Osteoblast (primary cell): Measurements from ENCODE around the gene BHLHA15. TPM values are rescaled to one million over a fixed set of nuclear protein-coding genes. Genes with fewer than 3 reads are reported as not detected.

Source experiments
- DNase-seq: peaks from one replicate; pipeline ENCODE4 v3.0.0; 2011; ENCODE audit warnings: low spot score, mixed read lengths; ENCODE audit not compliant: insufficient read length; ENCODE audit errors: missing footprints
- H2AFZ ChIP-seq: 2 replicates; pipeline ENCODE4 v1.6.0; 2011; ENCODE audit warnings: mild to moderate bottlenecking, low read length
- H3K27ac ChIP-seq: 2 replicates; pipeline ENCODE4 v1.5.1; 2011; ENCODE audit warnings: mild to moderate bottlenecking, low read depth, low read length, moderate library complexity
- H3K27me3 ChIP-seq: 2 replicates; pipeline ENCODE4 v1.6.0; 2012; ENCODE audit warnings: mild to moderate bottlenecking, control low read depth, inconsistent platforms, low read length, moderate library complexity; ENCODE audit not compliant: insufficient read depth
- H3K36me3 ChIP-seq: 2 replicates; pipeline ENCODE4 v1.5.1; 2011; ENCODE audit warnings: mild to moderate bottlenecking, low read length, control low read depth, moderate library complexity; ENCODE audit not compliant: insufficient read depth
- H3K4me1 ChIP-seq: 2 replicates; pipeline ENCODE4 v1.5.1; 2011; ENCODE audit warnings: mild to moderate bottlenecking, low read length, control low read depth, moderate library complexity; ENCODE audit not compliant: insufficient read depth
- H3K4me2 ChIP-seq: 2 replicates; pipeline ENCODE4 v1.6.0; 2011; ENCODE audit warnings: mild to moderate bottlenecking, low read length; ENCODE audit not compliant: insufficient read depth
- H3K4me3 ChIP-seq: fragments of 200-600 bp; sonication (generic); 3 replicates; pipeline ENCODE4 v1.5.1; 2012; ENCODE audit warnings: mild to moderate bottlenecking, low read length, inconsistent platforms; ENCODE audit not compliant: insufficient read depth
- H3K79me2 ChIP-seq: 2 replicates; pipeline ENCODE4 v1.6.0; 2012; ENCODE audit warnings: mild to moderate bottlenecking, low read length, control low read depth, inconsistent platforms; ENCODE audit not compliant: insufficient read depth
- H3K9me3 ChIP-seq: 2 replicates; pipeline ENCODE4 v1.5.1; 2011; ENCODE audit warnings: low read depth, low read length, control low read depth
- H4K20me1 ChIP-seq: 2 replicates; pipeline ENCODE4 v1.6.0; 2012; ENCODE audit warnings: mild to moderate bottlenecking, low read length, control low read depth; ENCODE audit not compliant: insufficient read depth
- total RNA-seq: library from RNA; depleted of rRNA; stranded (reverse); fragments of >200 nt; gene quantifications from 2 replicates; pipeline ENCODE4 v1.2.3, GENCODE V29; 2012
- TF ChIP-seq, protein P1 (sequence below): IDR thresholded peaks from 2 replicates; pipeline ENCODE4 v1.5.1; 2011; ENCODE audit warnings: mild to moderate bottlenecking, low read depth, low read length, moderate library complexity; ENCODE audit errors: extremely low read depth

The BHLHA15 gene
- total RNA-seq, 1 donor: not detected

DNA sequence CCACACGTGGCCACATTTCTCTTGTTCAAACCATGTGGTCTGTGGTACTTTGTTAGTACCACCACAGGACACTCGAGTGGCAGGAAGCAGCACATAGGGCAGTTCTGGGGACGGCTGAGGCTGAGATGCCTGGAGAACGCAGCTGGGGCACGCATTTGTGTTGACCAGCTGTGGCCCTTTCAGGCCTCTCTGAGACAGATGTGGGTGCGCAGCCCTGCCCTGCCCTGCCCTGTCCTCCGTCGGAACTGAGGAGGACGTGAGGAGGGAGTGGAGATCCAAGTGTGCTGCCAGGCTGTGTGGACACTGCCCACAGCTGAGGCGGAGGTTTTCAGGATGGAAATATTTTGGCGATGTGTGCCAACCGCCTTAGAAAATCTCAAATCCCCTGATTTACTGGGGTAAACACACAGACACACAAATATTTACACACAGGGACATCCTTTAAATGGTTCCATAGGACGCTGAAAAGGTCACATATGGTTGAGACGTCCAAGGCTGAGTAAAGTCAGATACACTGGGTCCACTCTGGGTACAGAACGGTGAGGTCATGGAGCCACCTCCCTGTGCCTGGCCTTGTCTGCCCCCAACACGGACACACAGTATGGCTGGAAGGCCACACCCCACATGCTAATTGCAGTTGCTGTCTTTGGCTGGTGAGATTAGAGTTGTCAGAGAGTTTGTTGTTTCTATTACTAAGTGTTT, 14.8 kb downstream of the BHLHA15 start:
- Histone ChIP-seq H3K36me3 (peaks cover 18% of the 10 kb centered on the region), H3K79me2 (no peaks in the 10 kb centered on the region), H4K20me1 (no peaks in the 10 kb centered on the region), H3K4me2 (no peak overlapping the region), H3K27ac (no peak overlapping the region), H3K4me3 (no peak overlapping the region), H3K27me3 (no peaks in the 10 kb centered on the region), H3K4me1 (no peaks in the 10 kb centered on the region), H3K9me3 (no peaks in the 10 kb centered on the region), H2AFZ (no peak overlapping the region)
- DNase-seq: no peak
- TF ChIP-seq, protein P1, sequence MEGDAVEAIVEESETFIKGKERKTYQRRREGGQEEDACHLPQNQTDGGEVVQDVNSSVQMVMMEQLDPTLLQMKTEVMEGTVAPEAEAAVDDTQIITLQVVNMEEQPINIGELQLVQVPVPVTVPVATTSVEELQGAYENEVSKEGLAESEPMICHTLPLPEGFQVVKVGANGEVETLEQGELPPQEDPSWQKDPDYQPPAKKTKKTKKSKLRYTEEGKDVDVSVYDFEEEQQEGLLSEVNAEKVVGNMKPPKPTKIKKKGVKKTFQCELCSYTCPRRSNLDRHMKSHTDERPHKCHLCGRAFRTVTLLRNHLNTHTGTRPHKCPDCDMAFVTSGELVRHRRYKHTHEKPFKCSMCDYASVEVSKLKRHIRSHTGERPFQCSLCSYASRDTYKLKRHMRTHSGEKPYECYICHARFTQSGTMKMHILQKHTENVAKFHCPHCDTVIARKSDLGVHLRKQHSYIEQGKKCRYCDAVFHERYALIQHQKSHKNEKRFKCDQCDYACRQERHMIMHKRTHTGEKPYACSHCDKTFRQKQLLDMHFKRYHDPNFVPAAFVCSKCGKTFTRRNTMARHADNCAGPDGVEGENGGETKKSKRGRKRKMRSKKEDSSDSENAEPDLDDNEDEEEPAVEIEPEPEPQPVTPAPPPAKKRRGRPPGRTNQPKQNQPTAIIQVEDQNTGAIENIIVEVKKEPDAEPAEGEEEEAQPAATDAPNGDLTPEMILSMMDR: no peak

DNA sequence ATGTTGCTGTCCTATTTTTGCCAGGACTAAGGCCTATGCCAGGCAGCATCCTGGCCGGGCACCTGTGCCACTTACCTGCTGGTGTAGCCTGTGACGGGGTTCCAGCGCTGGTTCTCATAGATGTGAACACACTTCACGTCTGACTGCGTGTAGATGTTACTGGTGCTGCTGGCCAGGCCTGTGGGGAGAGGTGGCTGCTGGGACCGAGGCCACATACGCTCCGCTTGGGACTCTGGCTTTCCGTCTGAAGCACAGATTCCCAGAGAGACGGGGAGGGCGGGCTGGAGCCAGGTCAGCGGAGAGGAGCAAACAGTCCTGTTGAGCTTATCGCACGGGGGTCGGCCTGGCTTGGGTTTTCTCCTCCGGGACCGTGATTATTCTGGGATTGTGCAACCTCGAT, 16.7 kb downstream of the BHLHA15 start:
- peaks cover 11% of the 10 kb centered on the region for H3K36me3 ChIP-seq
- DNase-seq: peak; percentile 85
- H3K4me3 ChIP-seq: no peak overlapping the region
- TF ChIP-seq, protein P1: no peak
- H3K27ac ChIP-seq: no peak overlapping the region
- H4K20me1 ChIP-seq: no peaks in the 10 kb centered on the region
- no peaks in the 10 kb centered on the region for H3K79me2 ChIP-seq
- H3K4me2 ChIP-seq: no peak overlapping the region
- no peaks in the 10 kb centered on the region for H3K9me3 ChIP-seq
- no peak overlapping the region for H2AFZ ChIP-seq
- H3K27me3 ChIP-seq: no peaks in the 10 kb centered on the region
- no peaks in the 10 kb centered on the region for H3K4me1 ChIP-seq

DNA sequence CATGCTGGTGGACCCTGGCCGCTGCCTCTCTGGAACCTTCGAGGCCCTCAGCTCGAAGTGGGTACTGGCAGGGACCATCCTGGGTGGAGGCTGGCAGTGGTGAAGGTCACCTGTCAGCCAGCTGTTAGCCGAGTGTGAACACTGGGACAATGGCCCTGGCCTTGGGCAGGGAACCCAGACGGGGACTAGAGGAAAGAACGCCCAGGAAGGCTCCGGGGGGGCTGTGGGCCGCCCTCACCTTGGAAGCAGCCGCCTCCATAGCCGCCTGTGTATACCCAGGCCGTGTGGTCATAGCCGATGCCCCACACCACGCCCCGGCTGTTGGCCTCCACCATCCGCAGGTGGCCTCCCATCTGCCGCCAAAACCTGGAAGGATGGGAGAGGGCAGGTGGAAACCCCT, 17.6 kb downstream of the BHLHA15 start:
- DNase-seq: peak; percentile 41
- H3K4me2 ChIP-seq: no peak overlapping the region
- H3K9me3 ChIP-seq: no peaks in the 10 kb centered on the region
- H3K4me3 ChIP-seq: no peak overlapping the region
- no peak overlapping the region for H2AFZ ChIP-seq
- H3K36me3 ChIP-seq: peaks cover 11% of the 10 kb centered on the region
- H4K20me1 ChIP-seq: no peaks in the 10 kb centered on the region
- no peak overlapping the region for H3K27ac ChIP-seq
- H3K4me1 ChIP-seq: no peaks in the 10 kb centered on the region
- no peaks in the 10 kb centered on the region for H3K79me2 ChIP-seq
- no peaks in the 10 kb centered on the region for H3K27me3 ChIP-seq
- TF ChIP-seq, protein P1: no peak

DNA sequence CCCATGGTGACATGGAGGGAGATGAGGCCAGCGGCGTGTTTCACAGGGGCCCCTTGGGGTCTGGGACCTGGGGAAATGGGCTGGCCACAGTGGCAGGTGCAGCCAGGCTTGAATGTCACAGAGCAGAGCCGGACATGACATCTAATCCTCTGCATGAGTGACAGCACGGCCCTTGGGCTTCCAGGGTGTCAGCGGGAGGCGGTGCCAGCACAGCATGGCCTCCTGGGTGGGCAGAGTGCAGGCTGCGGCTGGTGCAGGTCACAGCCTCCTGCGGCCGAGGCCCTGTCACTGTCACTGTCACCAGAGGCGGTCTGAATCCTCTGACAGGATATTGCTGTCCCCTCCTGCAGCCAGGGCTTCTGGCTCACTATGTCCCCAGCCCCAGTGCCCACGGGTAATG, 18.2 kb downstream of the BHLHA15 start:
- TF ChIP-seq, protein P1: no peak
- Histone ChIP-seq H3K4me3 (no peak overlapping the region), H3K9me3 (no peaks in the 10 kb centered on the region)

More for the DNA sequence above, 18.2 kb downstream of the BHLHA15 start:
- Histone ChIP-seq H2AFZ (no peak overlapping the region), H3K4me1 (no peaks in the 10 kb centered on the region), H3K27me3 (no peaks in the 10 kb centered on the region), H3K27ac (no peak overlapping the region), H3K36me3 (peaks cover 11% of the 10 kb centered on the region), H3K4me2 (no peak overlapping the region), H3K79me2 (no peaks in the 10 kb centered on the region), H4K20me1 (no peaks in the 10 kb centered on the region)
- DNase-seq: no peak
